ENCODE results near the gene PALLD.

DNA sequence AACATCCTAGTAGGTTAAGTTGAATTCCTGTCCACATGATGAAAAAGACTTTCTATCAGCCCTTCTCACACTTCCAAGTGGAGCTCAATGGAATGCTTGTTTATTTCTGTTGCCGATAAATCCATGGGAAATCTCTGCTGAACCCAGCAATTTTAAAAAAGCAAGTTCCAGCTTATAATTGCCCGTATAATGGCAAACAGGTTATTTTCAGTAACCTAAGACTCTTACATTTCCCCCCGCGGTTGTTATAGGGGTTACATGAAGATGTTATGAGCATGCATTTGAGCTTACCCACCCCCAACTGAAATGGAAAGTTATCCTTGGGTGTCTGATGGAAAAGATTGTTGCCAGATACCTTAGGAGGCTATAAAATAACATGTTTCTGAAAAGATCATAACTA is 136.2 kb downstream of the PALLD start:
- TF ChIP-seq EZH2 (IDR thresholded peaks at IDR 0.05), result no peak
- TF ChIP-seq, protein P1, sequence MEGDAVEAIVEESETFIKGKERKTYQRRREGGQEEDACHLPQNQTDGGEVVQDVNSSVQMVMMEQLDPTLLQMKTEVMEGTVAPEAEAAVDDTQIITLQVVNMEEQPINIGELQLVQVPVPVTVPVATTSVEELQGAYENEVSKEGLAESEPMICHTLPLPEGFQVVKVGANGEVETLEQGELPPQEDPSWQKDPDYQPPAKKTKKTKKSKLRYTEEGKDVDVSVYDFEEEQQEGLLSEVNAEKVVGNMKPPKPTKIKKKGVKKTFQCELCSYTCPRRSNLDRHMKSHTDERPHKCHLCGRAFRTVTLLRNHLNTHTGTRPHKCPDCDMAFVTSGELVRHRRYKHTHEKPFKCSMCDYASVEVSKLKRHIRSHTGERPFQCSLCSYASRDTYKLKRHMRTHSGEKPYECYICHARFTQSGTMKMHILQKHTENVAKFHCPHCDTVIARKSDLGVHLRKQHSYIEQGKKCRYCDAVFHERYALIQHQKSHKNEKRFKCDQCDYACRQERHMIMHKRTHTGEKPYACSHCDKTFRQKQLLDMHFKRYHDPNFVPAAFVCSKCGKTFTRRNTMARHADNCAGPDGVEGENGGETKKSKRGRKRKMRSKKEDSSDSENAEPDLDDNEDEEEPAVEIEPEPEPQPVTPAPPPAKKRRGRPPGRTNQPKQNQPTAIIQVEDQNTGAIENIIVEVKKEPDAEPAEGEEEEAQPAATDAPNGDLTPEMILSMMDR (IDR thresholded peaks at IDR 0.05), result no peak
- no peak for TF ChIP-seq EZH2phosphoT487 (IDR thresholded peaks at IDR 0.05)
